Measurements from ENCODE around the gene PNPT1. TPM values are rescaled to one million over a fixed set of nuclear protein-coding genes. Genes with fewer than 3 reads are reported as not detected.

The PNPT1 gene
- total and polyA plus RNA-seq, 10 of the 15 experiments (the other 5 are each of a cell fraction or from before 2014, with no cell fraction given) = 34.2 to 67.7 (median 43.3) TPM

DNA sequence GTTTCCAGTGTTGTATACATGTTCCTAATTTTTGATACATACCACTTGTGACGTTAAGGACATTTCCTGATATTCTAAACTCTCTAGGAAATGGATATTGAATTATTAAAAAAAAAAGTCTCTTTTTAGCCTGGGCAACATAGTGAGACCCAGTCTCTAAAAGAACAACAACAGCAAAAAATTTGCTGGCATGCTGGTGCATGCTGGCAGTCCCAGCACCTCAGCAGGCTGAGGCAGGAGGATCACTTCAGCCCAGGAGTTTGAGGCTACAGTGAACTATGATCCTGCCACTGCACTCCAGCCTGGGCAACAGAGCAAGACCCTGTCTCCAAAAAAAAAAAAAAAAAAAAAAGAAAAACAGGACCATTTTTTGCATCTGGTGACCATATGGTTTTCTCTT is 65.7 kb downstream of the PNPT1 start:
- ChIA-PET RAD21 (ENCODE audit: unreplicated experiment) (no interaction called here), POLR2A (no interaction called here), SMC1A (ENCODE audit: uncharacterized antibody, unreplicated experiment) (no interaction called here), CTCF (no interaction called here)
- Histone ChIP-seq H3K79me2 (ENCODE audit: control insufficient read depth, insufficient read depth, low read length) (peaks cover 9% of the 10 kb centered on the region), H3K4me3 (no peak overlapping the region), H3K27ac (ENCODE audit: control insufficient read depth, insufficient read depth) (no peak overlapping the region), H3K9ac (ENCODE audit: control insufficient read depth, insufficient read depth, low read length) (no peak overlapping the region), H4K20me1 (ENCODE audit: control insufficient read depth, insufficient read depth) (no peaks in the 10 kb centered on the region), H3K36me3 (ENCODE audit: control insufficient read depth in 2 of 2, insufficient read depth in 2 of 2, low read length in 1 of 2) (no peaks in the 10 kb centered on the region; a peak in 1 of 4 replicates), H3K9me3 (replicated peaks; ENCODE audit: control insufficient read depth, insufficient read depth, low read length) (no peaks in the 10 kb centered on the region), H3K4me1 (ENCODE audit: control insufficient read depth, insufficient read depth, low read length) (no peaks in the 10 kb centered on the region), H2AFZ (ENCODE audit: control insufficient read depth, low read depth, low read length) (no peak overlapping the region), H3K27me3 (replicated peaks in 1 of 2; ENCODE audit: control insufficient read depth in 2 of 2, insufficient read depth in 2 of 2, low read length in 1 of 2) (no peaks in the 10 kb centered on the region), H3K4me2 (ENCODE audit: control insufficient read depth, insufficient read depth) (no peak overlapping the region)
- in situ Hi-C loops (cut with MboI) = no loop called here
- no TSS peak for BruUV-seq (replicated peaks)
- DNase-seq (ENCODE audit: low read depth, low spot score) (no peak), ATAC-seq (no peak), FAIRE-seq (no peak)
- 100% methylated on average over 1 of the region's 1 CpG for WGBS (ENCODE audit: insufficient coverage, insufficient replicate concordance, low lambda C conversion rate, missing lambda C conversion rate)
- intact Hi-C loops (cut with micrococcal nuclease; ENCODE audit: unreplicated experiment) = no loop called here
- TF ChIP-seq EGR1 (IDR thresholded peaks at IDR 0.05; ENCODE audit: borderline replicate concordance in 1 of 2, low read depth in 2 of 2, low read length in 2 of 2) (no peak), PAX5 (IDR thresholded peaks at IDR 0.05; ENCODE audit: borderline replicate concordance, low read depth, low read length) (no peak), LARP7 (IDR thresholded peaks at IDR 0.05) (no peak), BHLHE40 (IDR thresholded peaks at IDR 0.05; ENCODE audit: borderline replicate concordance in 1 of 2, low read depth in 2 of 2, low read length in 1 of 2) (no peak), TARDBP (IDR thresholded peaks at IDR 0.05; ENCODE audit: borderline replicate concordance) (no peak), ASH2L (IDR thresholded peaks at IDR 0.05; ENCODE audit: borderline replicate concordance, low read depth) (no peak), STAT3 (IDR thresholded peaks at IDR 0.05; ENCODE audit: low read depth, low read length) (no peak), ZNF384 (IDR thresholded peaks at IDR 0.05; ENCODE audit: borderline replicate concordance, low read depth, low read length) (no peak)
- TF ChIP-seq, protein P1, sequence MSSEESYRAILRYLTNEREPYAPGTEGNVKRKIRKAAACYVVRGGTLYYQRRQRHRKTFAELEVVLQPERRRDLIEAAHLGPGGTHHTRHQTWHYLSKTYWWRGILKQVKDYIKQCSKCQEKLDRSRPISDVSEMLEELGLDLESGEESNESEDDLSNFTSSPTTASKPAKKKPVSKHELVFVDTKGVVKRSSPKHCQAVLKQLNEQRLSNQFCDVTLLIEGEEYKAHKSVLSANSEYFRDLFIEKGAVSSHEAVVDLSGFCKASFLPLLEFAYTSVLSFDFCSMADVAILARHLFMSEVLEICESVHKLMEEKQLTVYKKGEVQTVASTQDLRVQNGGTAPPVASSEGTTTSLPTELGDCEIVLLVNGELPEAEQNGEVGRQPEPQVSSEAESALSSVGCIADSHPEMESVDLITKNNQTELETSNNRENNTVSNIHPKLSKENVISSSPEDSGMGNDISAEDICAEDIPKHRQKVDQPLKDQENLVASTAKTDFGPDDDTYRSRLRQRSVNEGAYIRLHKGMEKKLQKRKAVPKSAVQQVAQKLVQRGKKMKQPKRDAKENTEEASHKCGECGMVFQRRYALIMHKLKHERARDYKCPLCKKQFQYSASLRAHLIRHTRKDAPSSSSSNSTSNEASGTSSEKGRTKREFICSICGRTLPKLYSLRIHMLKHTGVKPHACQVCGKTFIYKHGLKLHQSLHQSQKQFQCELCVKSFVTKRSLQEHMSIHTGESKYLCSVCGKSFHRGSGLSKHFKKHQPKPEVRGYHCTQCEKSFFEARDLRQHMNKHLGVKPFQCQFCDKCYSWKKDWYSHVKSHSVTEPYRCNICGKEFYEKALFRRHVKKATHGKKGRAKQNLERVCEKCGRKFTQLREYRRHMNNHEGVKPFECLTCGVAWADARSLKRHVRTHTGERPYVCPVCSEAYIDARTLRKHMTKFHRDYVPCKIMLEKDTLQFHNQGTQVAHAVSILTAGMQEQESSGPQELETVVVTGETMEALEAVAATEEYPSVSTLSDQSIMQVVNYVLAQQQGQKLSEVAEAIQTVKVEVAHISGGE (CRISPR knock-in tag; IDR thresholded peaks at IDR 0.05) = no peak
- TF ChIP-seq, protein P2, sequence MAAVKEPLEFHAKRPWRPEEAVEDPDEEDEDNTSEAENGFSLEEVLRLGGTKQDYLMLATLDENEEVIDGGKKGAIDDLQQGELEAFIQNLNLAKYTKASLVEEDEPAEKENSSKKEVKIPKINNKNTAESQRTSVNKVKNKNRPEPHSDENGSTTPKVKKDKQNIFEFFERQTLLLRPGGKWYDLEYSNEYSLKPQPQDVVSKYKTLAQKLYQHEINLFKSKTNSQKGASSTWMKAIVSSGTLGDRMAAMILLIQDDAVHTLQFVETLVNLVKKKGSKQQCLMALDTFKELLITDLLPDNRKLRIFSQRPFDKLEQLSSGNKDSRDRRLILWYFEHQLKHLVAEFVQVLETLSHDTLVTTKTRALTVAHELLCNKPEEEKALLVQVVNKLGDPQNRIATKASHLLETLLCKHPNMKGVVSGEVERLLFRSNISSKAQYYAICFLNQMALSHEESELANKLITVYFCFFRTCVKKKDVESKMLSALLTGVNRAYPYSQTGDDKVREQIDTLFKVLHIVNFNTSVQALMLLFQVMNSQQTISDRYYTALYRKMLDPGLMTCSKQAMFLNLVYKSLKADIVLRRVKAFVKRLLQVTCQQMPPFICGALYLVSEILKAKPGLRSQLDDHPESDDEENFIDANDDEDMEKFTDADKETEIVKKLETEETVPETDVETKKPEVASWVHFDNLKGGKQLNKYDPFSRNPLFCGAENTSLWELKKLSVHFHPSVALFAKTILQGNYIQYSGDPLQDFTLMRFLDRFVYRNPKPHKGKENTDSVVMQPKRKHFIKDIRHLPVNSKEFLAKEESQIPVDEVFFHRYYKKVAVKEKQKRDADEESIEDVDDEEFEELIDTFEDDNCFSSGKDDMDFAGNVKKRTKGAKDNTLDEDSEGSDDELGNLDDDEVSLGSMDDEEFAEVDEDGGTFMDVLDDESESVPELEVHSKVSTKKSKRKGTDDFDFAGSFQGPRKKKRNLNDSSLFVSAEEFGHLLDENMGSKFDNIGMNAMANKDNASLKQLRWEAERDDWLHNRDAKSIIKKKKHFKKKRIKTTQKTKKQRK (IDR thresholded peaks at IDR 0.05; ENCODE audit: low read depth, low read length) = no peak
- TF ChIP-seq, protein P3, sequence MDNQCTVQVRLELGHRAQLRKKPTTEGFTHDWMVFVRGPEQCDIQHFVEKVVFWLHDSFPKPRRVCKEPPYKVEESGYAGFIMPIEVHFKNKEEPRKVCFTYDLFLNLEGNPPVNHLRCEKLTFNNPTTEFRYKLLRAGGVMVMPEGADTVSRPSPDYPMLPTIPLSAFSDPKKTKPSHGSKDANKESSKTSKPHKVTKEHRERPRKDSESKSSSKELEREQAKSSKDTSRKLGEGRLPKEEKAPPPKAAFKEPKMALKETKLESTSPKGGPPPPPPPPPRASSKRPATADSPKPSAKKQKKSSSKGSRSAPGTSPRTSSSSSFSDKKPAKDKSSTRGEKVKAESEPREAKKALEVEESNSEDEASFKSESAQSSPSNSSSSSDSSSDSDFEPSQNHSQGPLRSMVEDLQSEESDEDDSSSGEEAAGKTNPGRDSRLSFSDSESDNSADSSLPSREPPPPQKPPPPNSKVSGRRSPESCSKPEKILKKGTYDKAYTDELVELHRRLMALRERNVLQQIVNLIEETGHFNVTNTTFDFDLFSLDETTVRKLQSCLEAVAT (IDR thresholded peaks at IDR 0.05) = no peak
